ENCODE data around the gene KRT86.

The KRT86 gene

DNA sequence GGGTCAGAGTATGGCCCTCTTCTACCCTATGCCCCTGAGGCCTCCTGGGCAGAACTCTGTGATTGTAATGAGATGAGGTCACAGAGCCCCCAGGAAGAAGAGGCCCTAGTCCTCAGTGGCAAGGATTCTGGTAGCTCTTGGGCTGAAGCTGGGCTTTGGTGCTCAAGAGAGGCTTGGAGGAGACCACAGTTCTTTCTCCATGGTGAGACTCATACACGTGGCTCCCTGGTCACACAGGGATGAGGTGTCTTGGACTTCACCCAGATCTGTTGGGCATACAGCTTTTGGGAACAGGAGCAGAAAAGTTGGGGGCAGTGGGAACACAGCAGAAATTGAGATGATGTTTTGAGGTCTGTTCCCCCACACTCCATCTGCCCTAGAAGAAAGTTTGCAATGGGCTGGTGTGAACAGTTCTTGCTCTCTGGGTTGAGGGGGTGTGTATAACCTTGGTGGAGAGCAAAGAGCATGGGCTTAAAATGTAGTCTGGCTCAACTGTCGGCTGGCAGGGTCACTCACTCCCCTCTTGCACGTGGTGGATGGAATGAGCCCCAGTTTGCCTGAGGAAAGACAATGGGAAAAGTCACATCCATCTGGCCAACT, at the start of gene KRT86:
Gene KRT86 (plus strand): TSS at position 125 of the 600 bp plus-strand sequence. CDS start 27,272 bp downstream, outside the sequence.
- Histone ChIP-seq H3K36me3 (no peaks in the 10 kb centered on the region), H3K4me3 (no peak within 1 kb of the TSS), H3K27ac (no peak within 1 kb of the TSS), H3K27me3 (peaks cover 0 to 4% of the 10 kb centered on the region in 2 donors), H3K4me1 (peaks cover 0 to 18% (median 11%) of the 10 kb centered on the region in 4 donors), H3K9me3 (no peaks in the 10 kb centered on the region)
- intact Hi-C loops (cut with DNase I; ENCODE audit: low total_unique reads): no loop called here
- no peak for DNase-seq
- TF ChIP-seq, protein P1, sequence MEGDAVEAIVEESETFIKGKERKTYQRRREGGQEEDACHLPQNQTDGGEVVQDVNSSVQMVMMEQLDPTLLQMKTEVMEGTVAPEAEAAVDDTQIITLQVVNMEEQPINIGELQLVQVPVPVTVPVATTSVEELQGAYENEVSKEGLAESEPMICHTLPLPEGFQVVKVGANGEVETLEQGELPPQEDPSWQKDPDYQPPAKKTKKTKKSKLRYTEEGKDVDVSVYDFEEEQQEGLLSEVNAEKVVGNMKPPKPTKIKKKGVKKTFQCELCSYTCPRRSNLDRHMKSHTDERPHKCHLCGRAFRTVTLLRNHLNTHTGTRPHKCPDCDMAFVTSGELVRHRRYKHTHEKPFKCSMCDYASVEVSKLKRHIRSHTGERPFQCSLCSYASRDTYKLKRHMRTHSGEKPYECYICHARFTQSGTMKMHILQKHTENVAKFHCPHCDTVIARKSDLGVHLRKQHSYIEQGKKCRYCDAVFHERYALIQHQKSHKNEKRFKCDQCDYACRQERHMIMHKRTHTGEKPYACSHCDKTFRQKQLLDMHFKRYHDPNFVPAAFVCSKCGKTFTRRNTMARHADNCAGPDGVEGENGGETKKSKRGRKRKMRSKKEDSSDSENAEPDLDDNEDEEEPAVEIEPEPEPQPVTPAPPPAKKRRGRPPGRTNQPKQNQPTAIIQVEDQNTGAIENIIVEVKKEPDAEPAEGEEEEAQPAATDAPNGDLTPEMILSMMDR (IDR thresholded peaks at IDR 0.05): no peak

DNA sequence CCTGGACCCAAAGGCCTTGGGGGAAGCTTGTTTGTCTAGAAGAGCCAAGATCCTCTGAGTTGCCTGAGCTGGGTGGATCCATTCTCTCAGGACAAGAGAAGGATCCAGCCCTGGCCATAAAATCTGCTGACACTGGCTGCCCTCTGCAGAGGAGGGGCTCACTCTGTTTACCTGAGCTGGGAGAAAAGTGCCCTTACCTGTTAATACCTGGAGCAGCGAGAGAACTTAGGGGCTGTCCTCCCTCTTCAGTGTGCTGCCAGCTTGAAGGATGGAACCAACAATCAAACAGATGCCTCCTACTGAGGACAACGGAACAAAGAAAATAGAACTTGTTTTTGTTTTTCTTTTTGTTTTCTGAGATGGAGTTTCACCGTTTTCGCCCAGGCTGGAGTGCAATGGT, 48.7 kb upstream of the KRT86 start:
- H3K27ac ChIP-seq: peak overlapping the region; percentile 21 to 51
- no peaks in the 10 kb centered on the region for H3K36me3 ChIP-seq
- peak in 1 of 2 donors; percentile 8 for DNase-seq
- TF ChIP-seq, protein P1 (IDR thresholded peaks at IDR 0.05): no peak
- H3K4me1 ChIP-seq: peaks cover 0 to 42% (median 14%) of the 10 kb centered on the region in 4 donors
- no peaks in the 10 kb centered on the region for H3K9me3 ChIP-seq
- peaks cover 0 to 4% of the 10 kb centered on the region in 2 donors for H3K27me3 ChIP-seq
- H3K4me3 ChIP-seq: no peak overlapping the region
- intact Hi-C loops (cut with DNase I; ENCODE audit: low total_unique reads): no loop called here

DNA sequence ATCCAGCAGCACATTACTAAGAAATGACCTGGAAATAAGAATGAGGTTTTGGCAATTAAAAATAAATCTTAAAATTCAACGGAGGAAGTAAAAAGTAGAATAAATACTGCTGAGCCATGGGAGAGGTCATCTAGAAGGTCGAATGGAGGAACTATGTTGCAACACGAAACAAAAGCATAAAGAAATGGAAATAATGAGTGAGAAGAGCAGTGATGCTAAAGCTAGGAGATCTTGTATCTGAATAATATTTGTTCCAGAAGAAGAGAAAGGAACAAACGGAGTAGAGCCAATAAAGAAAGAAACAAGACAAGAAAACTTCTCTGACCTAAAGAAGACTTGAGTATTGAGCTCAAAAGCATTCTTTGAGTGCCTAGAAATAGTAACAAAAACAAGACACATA, 48.0 kb upstream of the KRT86 start:
- intact Hi-C loops (cut with DNase I; ENCODE audit: low total_unique reads): no loop called here
- Histone ChIP-seq H3K36me3 (no peaks in the 10 kb centered on the region), H3K9me3 (no peaks in the 10 kb centered on the region), H3K4me1 (peaks cover 0 to 42% (median 20%) of the 10 kb centered on the region in 4 donors), H3K27ac (peak overlapping the region; percentile 1 to 10), H3K27me3 (peaks cover 0 to 4% of the 10 kb centered on the region in 2 donors), H3K4me3 (no peak overlapping the region)
- TF ChIP-seq, protein P1 (IDR thresholded peaks at IDR 0.05): no peak
- no peak for DNase-seq

DNA sequence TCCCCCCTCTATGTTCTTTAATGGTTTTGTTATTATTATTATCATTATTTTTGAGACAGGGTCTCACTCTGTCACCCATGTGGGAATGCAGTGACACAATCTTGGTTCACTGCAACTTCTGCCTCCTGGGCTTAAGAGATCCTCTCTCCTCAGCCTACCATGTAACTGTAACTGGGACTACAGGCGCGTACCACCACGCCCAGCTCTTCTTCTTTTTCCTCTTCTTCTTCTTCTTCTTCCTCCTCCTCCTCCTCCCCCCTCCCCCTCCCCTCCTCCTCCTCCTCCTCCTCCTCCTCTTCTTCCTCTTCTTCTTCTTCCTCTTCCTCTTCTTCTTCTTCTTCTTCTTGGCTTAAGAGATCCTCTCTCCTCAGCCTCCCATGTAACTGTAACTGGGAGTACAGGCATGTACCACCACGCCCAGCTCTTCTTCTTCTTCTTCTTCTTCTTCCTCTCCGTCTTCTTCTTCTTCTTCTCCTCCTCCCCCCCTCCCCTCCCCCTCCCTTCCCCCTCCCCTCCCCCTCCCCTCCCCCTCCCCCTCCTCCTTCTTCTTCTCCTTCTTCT, 46.8 kb upstream of the KRT86 start:
- TF ChIP-seq, protein P1 (IDR thresholded peaks at IDR 0.05): no peak
- Histone ChIP-seq H3K9me3 (no peaks in the 10 kb centered on the region), H3K4me1 (peaks cover 0 to 45% (median 22%) of the 10 kb centered on the region in 4 donors), H3K4me3 (no peak overlapping the region), H3K27ac (no peak overlapping the region), H3K27me3 (peaks cover 0 to 10% of the 10 kb centered on the region in 2 donors), H3K36me3 (no peaks in the 10 kb centered on the region)
- intact Hi-C loops (cut with DNase I; ENCODE audit: low total_unique reads): no loop called here
- peak in 1 of 2 donors; percentile 7 for DNase-seq

DNA sequence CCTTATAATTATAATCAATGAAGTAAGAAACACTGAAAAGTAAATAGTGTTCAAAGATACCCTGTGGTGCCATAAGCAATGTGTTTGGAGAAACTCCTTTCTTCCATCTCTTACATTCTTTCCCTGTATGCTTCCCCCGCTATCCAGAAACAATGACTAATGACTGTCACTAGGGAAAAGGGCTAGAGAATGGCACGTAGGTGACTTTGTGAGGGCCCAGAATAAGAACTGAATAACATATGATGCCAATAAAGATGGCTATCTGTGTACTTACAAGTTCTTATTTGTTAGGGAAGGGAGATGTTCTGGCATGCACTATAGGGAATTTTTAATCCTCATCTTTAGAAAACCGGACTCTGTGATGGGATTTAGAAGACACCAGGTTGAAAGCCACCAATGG, 46.1 kb upstream of the KRT86 start:
- no peak overlapping the region for H3K27ac ChIP-seq
- no peaks in the 10 kb centered on the region for H3K9me3 ChIP-seq
- no peak overlapping the region for H3K4me3 ChIP-seq
- H3K36me3 ChIP-seq: no peaks in the 10 kb centered on the region
- no peak for DNase-seq
- H3K4me1 ChIP-seq: peaks cover 0 to 52% (median 29%) of the 10 kb centered on the region in 4 donors
- peaks cover 0 to 16% of the 10 kb centered on the region in 2 donors for H3K27me3 ChIP-seq
- TF ChIP-seq, protein P1 (IDR thresholded peaks at IDR 0.05): no peak
- intact Hi-C loops (cut with DNase I; ENCODE audit: low total_unique reads): no loop called here
